H1 (cell line): ENCODE measurements around the gene HACD3. TPM values are rescaled to one million over a fixed set of nuclear protein-coding genes. Genes with fewer than 3 reads are reported as not detected.

ENCODE experiments used
- CBX8 ChIP-seq: fragments of 300-800, 300-1000 bp; sonication (generic); IDR thresholded peaks from 2 replicates; pipeline ENCODE4 v1.7.1; 2016; ENCODE audit warnings: low read depth, low read length, borderline replicate concordance
- CHD2 ChIP-seq: IDR thresholded peaks from 2 replicates; pipeline ENCODE4 v1.6.1; 2012; ENCODE audit warnings: low read length, improper control_type of control experiment
- GABPA ChIP-seq: IDR thresholded peaks from 2 replicates; pipeline ENCODE4 v1.6.1; 2011; ENCODE audit warnings: mild to moderate bottlenecking, low read length, moderate library complexity, borderline replicate concordance; ENCODE audit not compliant: insufficient read depth
- RXRA ChIP-seq: IDR thresholded peaks from 2 replicates; pipeline ENCODE4 v1.6.1; 2011; ENCODE audit warnings: low read depth, mild to moderate bottlenecking, low read length, moderate library complexity; ENCODE audit not compliant: insufficient read depth
- SIX5 ChIP-seq: IDR thresholded peaks from 2 replicates; pipeline ENCODE4 v1.6.1; 2011; ENCODE audit warnings: mild to moderate bottlenecking, low read depth, low read length
- polyA plus RNA-seq, 7 experiments: library from polyadenylated mRNA; depleted of rRNA in 3 of 7; stranded (reverse) in 5 of 7; unstranded in 2 of 7; fragments of >200 nt in 5 of 7; fragments of 200-250 nt in 2 of 7; gene quantifications; 1 replicate in 5 of 7; 2 replicates in 1 of 7; 4 replicates in 1 of 7; pipeline versions ENCODE4 v1.2.1 to v1.2.3, GENCODE V29; 2011 to 2013; ENCODE audit warnings: missing spikeins in 2 of 7, mixed read lengths in 2 of 7
- total RNA-seq: library from RNA; stranded (reverse); fragmentation: NEBNext Ultra II Directional; extraction: Animal tissue kit (Norgen Biotek cat#: 25700); gene quantifications from 2 replicates; pipeline ENCODE4 v1.2.1, GENCODE V29; 2021

HACD3 gene
- total and polyA plus RNA-seq, 2 of the 8 experiments (the other 6 are each of a cell fraction or from before 2014, with no cell fraction given) = 78.8 to 120 TPM

DNA sequence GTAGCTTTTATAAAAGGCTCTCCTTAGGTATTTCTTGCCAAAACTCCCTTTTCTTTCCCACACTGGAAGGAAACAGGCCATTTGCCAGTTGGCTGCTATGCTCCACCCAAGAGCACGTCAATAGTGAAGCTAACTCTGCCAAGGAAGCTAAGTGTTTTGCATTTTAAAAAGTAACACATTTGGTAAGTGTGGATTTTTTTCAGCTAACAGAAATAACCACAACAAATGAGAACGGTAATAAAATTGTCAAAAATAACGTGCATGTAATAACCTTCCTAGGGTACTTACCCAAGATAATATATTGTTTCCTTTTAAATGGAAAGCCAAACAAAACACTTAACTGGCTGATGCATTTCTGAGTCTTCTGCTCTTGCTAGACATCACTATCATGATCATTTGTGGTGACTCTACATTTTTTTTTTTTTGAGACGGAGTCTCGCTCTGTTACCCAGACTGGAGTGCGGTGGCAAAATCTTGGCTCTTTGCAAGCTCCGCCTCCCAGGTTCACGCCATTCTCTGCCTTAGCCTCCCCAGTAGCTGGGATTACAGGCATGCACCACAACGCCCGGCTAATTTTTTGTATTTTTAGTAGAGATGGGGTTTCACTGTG lies 17.4 kb upstream of the HACD3 start (continued):
- TF ChIP-seq CBX8 = no peak
- TF ChIP-seq RXRA = no peak
- no peak for TF ChIP-seq GABPA
- TF ChIP-seq CHD2 = no peak
- TF ChIP-seq SIX5 = no peak
